ENCODE results near the gene DPEP3. TPM values are rescaled to one million over a fixed set of nuclear protein-coding genes. Genes with fewer than 3 reads are reported as not detected.

Gene DPEP3
- total and polyA plus RNA-seq, 7 donors = 0.09 to 0.46 (median 0.27) TPM; not detected in 4

DNA sequence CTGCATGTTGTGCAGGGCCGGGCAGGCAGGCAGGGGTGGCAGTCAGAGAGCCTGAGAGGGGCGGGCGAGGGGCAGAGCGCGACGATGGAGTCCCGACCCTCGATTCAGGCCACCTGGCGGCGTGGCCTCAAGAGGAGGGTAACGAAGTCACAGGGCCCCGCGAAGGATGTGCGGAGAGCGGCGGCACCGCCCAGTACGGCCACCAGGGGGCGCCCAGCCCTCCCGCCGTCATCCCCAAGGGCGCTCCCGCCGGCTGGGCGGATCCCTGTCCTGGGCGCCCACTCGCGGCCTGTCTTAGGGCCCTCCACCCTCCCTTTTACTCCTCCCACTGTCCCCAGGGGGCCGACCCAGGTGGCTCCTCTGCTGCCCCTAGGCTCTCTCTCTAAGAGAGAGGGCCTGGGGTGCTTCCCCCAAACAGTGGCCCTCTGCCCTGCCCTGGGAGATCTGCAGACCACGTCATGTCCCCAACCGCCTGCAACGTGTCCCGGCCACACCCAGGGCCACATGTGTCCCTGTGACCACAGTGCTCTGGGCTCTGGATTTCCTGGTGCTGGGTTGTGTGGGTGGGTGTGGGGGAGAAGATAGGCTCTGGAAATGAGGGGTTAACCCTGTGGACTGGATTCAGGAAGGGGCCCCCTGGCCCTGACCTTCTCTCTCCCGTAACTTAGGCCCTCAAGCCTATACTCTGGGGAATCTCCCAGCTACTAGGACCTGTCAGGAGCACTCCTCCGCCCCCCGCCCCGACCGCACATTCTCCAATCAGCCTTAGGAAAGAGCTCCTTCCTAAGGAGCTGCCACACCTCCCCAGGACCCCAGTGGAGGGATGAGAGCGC, 13.1 kb upstream of the DPEP3 start:
- Histone ChIP-seq H3K9me3 (no peaks in the 10 kb centered on the region), H3K27ac (peak overlapping the region; percentile 46 to 60 (median 48)), H3K36me3 (no peaks in the 10 kb centered on the region), H3K4me3 (peak overlapping the region in 3 of 4 donors; percentile 25 to 42 (median 41)), H3K27me3 (no peaks in the 10 kb centered on the region), H3K4me1 (peaks cover 0 to 12% (median 11%) of the 10 kb centered on the region in 4 donors)
- TF ChIP-seq, protein P1, sequence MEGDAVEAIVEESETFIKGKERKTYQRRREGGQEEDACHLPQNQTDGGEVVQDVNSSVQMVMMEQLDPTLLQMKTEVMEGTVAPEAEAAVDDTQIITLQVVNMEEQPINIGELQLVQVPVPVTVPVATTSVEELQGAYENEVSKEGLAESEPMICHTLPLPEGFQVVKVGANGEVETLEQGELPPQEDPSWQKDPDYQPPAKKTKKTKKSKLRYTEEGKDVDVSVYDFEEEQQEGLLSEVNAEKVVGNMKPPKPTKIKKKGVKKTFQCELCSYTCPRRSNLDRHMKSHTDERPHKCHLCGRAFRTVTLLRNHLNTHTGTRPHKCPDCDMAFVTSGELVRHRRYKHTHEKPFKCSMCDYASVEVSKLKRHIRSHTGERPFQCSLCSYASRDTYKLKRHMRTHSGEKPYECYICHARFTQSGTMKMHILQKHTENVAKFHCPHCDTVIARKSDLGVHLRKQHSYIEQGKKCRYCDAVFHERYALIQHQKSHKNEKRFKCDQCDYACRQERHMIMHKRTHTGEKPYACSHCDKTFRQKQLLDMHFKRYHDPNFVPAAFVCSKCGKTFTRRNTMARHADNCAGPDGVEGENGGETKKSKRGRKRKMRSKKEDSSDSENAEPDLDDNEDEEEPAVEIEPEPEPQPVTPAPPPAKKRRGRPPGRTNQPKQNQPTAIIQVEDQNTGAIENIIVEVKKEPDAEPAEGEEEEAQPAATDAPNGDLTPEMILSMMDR (IDR thresholded peaks at IDR 0.05) = peak; percentile 93 to 100 (median 94)
- no peak for TF ChIP-seq EP300 (IDR thresholded peaks at IDR 0.05)
- peak in 1 of 4 donors; percentile 19 for TF ChIP-seq POLR2AphosphoS5 (IDR thresholded peaks at IDR 0.05)
- intact Hi-C loops (cut with DNase I) = loop anchor here (1.0 to 5.0 kb wide), 2 partner anchors 49 to 235 kb away; no protein-coding TSS in a partner anchor
- whole genome bisulfite sequencing, 2 donors = 11 to 13% methylated on average over 39 of the region's 39 CpGs
- DNase-seq = peak; percentile 90

DNA sequence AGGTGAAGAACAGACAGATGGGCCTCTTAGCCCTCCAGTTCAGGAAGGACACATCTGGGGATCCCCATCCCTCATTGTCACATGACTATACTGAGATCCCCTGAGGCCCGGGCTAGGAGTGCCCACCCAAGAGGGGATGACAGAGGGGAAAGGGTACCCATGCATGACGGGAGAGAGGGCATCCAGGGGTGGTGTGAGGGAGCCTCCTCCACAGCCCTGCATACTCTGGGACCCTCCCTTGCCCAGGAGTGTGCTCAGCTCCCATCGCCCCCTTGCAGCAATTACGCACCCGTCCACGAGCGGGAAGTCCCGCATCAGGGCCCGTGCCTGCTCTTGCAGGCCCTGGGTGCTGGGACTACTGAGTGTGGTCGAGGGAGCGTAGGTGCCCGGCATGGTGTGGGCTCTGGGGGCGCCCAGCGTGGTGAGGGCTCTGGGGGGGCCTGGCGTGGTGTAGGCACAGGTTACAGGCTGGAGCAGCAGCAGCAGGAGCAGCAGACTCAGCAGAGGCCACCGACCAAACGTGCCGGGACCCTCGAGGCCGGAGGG, 12.4 kb upstream of the DPEP3 start:
- H3K9me3 ChIP-seq = no peaks in the 10 kb centered on the region
- no peak for DNase-seq
- no peaks in the 10 kb centered on the region for H3K27me3 ChIP-seq
- peak overlapping the region in 2 of 4 donors; percentile 41 to 42 for H3K4me3 ChIP-seq
- intact Hi-C loops (cut with DNase I) = loop anchor here (1.0 to 5.0 kb wide), 2 partner anchors 50 to 236 kb away; no protein-coding TSS in a partner anchor
- TF ChIP-seq POLR2AphosphoS5 (IDR thresholded peaks at IDR 0.05) (no peak), EP300 (IDR thresholded peaks at IDR 0.05) (no peak), POLR2A (IDR thresholded peaks at IDR 0.05) (no peak)
- TF ChIP-seq, protein P1 (IDR thresholded peaks at IDR 0.05) = no peak
- H3K27ac ChIP-seq = peak overlapping the region in 2 of 4 donors; percentile 48 to 60
- H3K4me1 ChIP-seq = peaks cover 0 to 12% (median 11%) of the 10 kb centered on the region in 4 donors
- H3K36me3 ChIP-seq = no peaks in the 10 kb centered on the region
- WGBS, 2 donors = 68 to 78% methylated on average over 20 of the region's 20 CpGs

DNA sequence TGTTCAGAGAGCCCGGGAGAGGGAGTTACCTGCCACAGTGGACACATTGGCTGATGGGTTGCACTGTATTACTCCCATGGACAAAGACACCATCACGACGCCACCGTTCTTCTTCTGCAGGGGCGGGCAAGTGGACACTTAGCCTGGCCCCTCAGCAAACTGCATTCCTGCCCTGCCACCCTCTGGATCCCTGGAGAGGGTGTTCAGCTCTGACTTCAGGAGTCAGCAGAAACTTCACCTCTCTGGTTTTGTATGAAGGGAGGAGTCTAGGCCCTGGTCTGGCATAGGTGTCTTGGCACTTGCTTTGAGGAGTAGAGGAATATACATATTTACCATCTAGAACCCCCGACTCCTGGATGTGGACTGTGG, 9.7 kb upstream of the DPEP3 start:
- Histone ChIP-seq H3K9me3 (no peaks in the 10 kb centered on the region), H3K27ac (no peak overlapping the region), H3K4me1 (peaks cover 0 to 12% (median 11%) of the 10 kb centered on the region in 4 donors), H3K4me3 (no peak overlapping the region), H3K36me3 (no peaks in the 10 kb centered on the region), H3K27me3 (no peaks in the 10 kb centered on the region)
- no peak for TF ChIP-seq POLR2AphosphoS5 (IDR thresholded peaks at IDR 0.05)
- no peak for TF ChIP-seq POLR2A (IDR thresholded peaks at IDR 0.05)
- TF ChIP-seq, protein P1 (IDR thresholded peaks at IDR 0.05) = no peak
- no peak for TF ChIP-seq EP300 (IDR thresholded peaks at IDR 0.05)
- intact Hi-C loops (cut with DNase I) = loop anchor here (5.0 kb wide), 1 partner anchor 52 kb away; no protein-coding TSS in a partner anchor
- WGBS, 2 donors = 88 to 91% methylated on average over 6 of the region's 6 CpGs
- DNase-seq = no peak

DNA sequence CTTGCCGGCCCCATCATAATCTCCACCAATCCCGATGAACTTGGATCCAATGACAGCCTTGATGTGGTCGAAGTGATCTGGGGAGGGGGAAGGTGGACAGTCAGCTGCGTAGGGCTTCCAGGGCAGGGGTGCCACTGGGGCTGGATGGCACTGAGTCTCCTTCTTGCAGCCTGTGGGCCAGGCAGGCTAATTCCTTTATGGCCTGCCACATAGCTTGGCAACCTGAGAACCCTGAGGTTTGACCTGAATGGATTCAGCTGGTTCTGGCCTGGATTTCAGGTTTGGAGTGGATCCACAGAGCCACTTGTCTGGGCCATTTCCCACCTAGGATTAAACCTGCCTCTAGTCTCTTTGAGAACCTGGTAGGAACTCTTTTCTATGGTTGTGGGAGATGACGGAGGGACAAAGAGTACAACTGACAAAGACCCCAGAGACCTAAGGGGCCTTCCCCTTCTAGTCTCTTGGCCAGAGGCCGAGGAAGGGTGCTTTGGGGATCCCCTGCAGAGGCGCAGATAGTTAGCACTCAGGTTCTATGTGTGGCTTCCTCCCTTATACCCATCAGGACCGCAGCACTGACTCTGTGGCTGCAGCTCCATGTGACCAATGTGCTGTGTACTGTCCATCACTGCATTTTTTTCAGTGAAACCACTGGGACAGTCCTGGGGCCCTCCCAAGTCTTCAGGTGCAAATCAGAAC, 9.2 kb upstream of the DPEP3 start:
- Histone ChIP-seq H3K4me3 (no peak overlapping the region), H3K9me3 (no peaks in the 10 kb centered on the region), H3K27me3 (no peaks in the 10 kb centered on the region), H3K36me3 (no peaks in the 10 kb centered on the region), H3K27ac (no peak overlapping the region), H3K4me1 (peaks cover 0 to 12% (median 11%) of the 10 kb centered on the region in 4 donors)
- intact Hi-C loops (cut with DNase I) = loop anchor here (5.0 kb wide), 1 partner anchor 53 kb away; no protein-coding TSS in a partner anchor
- DNase-seq = no peak
- WGBS, 2 donors = 84 to 88% methylated on average over 8 of the region's 8 CpGs
- TF ChIP-seq, protein P1 (IDR thresholded peaks at IDR 0.05) = no peak
- TF ChIP-seq POLR2AphosphoS5 (IDR thresholded peaks at IDR 0.05) = no peak
- no peak for TF ChIP-seq POLR2A (IDR thresholded peaks at IDR 0.05)
- no peak for TF ChIP-seq EP300 (IDR thresholded peaks at IDR 0.05)

All from sigmoid colon (tissue), 7 donors.